HG03442 (cell line): ENCODE measurements around the gene GPR22.

ENCODE experiments used
- ATAC-seq: cut with Tn5 transposase; IDR thresholded peaks from one replicate; pipeline ENCODE4 v1.9.1; 2021; ENCODE audit warnings: mild to moderate bottlenecking, moderate library complexity; ENCODE audit not compliant: unreplicated experiment

GPR22 gene

GRCh38 chr7:107472116-107472515 lies 2.3 kb downstream of the GPR22 start:
- no peak for ATAC-seq

DNA sequence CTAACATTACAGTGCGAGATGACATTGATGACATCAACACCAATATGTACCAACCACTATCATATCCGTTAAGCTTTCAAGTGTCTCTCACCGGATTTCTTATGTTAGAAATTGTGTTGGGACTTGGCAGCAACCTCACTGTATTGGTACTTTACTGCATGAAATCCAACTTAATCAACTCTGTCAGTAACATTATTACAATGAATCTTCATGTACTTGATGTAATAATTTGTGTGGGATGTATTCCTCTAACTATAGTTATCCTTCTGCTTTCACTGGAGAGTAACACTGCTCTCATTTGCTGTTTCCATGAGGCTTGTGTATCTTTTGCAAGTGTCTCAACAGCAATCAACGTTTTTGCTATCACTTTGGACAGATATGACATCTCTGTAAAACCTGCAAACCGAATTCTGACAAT lies 4.3 kb downstream of the GPR22 start:
- no peak for ATAC-seq

DNA sequence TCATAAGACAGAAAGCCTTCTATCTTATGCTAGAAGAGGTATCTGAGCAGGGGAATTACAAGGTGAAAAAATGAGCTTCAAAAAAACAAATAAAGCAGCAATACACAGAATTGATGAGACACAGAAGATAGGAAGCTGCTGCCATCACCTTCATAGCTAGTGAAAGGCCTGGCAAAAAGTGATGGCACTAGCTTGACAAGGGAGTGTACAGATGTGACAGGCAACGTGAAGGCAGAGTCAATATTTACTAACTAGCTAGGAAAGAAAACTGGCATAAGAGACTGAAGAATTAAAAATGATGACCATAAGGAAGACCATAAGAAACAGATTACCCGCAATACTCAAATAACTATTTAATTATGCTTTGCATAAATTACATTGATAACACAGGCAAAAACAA lies 9.4 kb downstream of the GPR22 start:
- ATAC-seq = no peak

GRCh38 chr7:107480932-107481331 lies 11.1 kb downstream of the GPR22 start:
- no peak for ATAC-seq

DNA sequence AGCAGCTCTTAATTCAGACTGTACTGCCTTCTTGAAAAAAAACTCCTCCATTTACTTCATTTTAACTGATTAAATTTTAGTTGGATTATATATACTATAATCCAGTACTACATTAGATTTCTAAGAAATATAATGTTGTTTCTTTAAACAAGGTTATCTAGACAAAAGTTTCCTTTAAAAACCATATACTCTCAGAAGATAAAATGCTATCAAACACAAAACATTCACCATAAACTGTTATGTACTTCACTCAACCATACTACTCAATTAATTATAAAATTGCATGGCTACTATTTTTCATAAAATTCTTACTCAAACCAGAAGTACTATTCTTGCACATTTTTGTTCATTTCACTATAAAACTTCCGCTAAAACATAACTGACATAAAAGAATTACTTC lies 12.7 kb downstream of the GPR22 start:
- ATAC-seq = no peak

GRCh38 chr7:107486041-107486440 lies 16.2 kb downstream of the GPR22 start:
- no peak for ATAC-seq

DNA sequence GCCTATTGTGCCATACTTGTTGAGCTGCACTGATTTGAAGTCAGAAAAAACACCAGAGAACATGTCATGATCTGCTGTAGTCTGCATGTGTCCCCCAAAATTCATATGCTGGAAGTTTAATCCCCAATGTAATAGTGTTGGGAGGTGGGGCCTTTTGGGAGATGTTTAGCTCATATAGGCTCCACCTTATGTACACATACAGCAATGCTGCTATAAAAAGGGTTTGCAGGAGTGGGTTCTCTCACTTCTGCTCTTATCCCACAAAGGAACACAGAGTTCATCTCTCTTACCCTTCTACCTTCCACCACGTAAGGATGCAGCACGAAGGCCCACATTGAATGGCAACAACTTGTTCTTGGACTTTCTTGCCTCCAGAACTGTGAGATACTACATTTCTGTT lies 23.0 kb downstream of the GPR22 start:
- ATAC-seq = no peak

- ATAC-seq = no peak
Measured at GRCh38 chr7:107494315-107494751, 24.5 kb downstream of the GPR22 start.

DNA sequence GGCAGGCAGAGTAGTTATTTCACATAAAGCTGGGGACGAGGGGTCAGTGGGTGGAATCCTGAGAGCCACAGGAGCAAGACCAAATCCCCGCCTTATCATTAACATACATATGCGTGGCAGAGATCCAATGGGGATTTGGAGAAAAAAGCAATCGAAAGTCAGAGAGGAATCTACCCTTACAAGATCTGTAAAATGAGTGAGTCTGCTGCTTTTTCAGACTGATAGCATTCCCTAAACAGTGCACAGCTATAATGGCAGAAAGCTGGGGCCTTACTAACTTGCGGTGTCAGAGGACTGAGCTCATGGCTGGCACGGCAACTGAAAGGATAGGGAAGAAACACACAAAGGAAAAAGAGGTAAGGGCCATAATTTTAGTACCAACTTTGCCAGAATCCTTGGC lies 25.0 kb downstream of the GPR22 start:
- no peak for ATAC-seq

- ATAC-seq = no peak
Measured at GRCh38 chr7:107495516-107495915, 25.7 kb downstream of the GPR22 start.

GRCh38 chr7:107499731-107500130 lies 29.9 kb downstream of the GPR22 start:
- ATAC-seq = no peak

GRCh38 chr7:107501593-107501992 lies 31.7 kb downstream of the GPR22 start:
- no peak for ATAC-seq

DNA sequence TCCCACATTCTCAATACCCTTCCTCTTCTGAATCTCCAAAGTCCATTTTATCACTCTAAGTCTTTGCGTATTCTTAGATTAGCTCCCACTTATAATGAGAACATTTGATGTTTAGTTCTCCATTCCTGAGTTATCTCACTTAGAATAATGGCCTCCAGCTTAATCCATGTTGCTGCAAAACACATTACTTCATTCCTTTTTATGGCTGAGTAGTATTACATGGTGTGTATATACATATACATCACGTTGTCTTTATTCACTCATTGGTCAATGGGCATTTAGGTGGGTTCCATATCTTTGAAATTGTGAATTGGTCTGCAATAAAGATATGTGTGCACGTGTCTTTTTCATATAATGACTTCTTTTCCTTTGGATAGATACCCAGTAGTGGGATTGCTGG lies 32.3 kb downstream of the GPR22 start:
- no peak for ATAC-seq

- no peak for ATAC-seq
Measured at GRCh38 chr7:107502797-107503196, 32.9 kb downstream of the GPR22 start.

DNA sequence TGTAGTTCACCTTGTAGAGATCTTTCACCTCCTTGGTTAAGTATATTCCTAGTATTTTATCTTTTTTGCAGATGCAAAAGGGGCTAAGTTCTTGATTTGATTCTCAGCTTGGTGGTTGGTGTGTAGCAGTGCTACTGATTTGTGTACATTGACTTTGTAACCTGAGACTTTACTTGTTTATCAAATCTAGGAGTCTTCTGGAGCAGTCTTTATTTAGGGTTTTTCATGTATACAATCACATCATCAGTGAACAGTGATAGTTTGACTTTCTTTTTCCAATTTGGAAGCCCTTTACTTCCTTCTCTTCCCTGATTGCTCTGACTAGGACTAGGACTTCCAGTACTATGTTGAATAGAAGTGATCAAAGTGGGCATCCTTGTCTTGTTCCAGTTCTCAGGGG lies 33.8 kb downstream of the GPR22 start:
- ATAC-seq = no peak

DNA sequence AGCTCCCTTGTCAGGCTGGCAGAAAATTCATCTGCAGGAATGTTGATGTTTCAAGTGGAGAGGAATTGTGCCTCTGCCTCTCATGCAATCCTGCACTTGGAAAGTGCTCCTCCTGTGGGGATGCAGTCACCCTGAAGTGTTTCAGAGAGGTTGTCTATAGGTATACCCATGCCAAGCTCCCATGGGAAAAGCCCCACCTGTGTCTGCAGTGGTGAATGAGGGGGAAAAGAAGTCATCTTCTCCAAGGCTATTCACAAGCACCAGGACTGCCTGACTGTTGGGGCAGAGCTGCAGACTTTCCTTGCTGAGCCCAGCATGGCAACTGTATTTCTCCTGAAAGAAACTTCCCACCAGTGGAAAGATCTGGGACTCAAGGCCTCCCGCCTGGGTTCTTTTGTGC lies 35.5 kb downstream of the GPR22 start:
- ATAC-seq = no peak

DNA sequence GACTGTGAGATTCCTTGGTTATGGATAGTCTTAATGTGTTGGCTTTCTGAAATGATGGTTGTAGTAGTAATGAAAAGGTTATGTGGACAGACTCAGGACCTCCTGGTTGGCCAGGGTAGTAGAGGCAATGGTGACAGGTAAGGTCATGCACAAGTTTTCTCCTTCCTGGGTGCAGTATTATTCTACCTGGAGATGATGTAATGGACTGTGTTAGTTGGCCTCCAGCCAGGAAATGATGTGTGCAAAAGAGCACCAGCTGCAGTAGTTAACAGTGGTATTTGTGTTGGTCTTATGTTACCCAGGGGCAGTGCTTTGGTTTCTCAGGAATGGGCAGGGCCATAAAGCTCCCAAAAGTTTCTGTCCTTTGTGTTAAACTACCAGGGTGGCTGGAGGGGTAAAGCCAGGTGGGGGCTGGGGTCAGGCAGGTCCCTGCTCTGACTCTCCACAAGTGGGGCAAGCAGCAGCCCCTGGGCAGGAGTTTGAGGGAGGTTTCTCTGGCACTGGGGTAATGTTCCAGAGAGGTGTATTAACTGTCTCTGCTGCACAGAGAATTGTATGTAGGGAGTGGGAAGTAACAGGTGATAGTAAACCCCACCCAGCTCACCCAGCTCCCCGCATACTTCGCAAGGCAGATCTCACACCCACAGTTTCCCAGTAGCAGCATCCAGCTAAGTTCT lies 36.3 kb downstream of the GPR22 start:
- ATAC-seq = no peak

DNA sequence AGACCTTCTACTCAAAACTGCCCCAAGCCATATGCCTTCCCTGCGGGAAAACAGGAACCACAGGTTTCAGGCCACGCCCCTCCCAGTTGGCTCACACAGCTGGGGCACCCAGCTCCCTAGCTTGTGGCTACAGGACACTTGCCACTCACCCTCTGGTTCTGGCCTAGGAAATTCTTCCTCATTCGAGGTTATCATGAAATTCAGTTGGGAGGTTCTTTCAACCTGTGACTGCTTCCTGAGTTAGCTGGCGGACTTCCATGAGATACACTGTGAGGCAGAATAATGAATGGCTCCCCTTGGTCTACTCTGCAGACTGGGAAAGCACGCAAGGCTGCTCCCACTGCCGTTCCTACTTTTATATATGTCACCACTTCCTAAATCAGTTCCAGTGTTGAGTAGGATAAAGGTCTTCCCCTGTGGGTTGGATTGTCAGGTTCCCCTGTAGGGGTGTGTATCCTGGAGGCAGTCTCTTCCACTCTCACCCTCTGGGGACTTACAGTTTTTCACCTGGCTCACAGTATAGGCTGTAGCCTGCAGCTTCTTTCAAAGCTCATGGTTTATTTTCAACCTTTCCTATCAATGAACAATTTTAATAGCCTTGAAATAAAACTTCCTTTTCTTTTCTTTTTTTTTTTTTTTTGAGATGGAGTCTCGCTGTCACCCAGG lies 37.0 kb downstream of the GPR22 start:
- ATAC-seq = no peak
